ENCODE results near the gene COQ6.

DNA sequence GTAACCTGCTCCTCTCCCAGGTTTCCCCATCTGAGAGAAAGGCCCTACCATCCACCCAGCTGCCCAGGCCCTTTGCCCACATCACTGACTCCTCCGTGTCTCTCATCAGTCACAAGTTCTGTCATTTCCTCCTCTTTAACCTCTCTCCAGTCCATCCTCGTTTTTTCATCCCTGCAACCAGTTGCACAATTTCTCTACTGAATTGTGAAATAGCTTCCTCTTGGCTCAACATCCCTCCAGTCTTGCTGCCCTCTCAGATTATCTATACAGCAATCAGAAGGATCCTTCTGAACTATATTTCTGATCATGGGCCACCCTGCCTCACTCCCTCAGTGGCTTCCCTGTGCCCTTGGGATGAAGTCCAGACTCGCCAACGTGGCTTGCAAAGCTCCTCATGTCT is 7.0 kb upstream of the COQ6 start:
- TF ChIP-seq, protein P1, sequence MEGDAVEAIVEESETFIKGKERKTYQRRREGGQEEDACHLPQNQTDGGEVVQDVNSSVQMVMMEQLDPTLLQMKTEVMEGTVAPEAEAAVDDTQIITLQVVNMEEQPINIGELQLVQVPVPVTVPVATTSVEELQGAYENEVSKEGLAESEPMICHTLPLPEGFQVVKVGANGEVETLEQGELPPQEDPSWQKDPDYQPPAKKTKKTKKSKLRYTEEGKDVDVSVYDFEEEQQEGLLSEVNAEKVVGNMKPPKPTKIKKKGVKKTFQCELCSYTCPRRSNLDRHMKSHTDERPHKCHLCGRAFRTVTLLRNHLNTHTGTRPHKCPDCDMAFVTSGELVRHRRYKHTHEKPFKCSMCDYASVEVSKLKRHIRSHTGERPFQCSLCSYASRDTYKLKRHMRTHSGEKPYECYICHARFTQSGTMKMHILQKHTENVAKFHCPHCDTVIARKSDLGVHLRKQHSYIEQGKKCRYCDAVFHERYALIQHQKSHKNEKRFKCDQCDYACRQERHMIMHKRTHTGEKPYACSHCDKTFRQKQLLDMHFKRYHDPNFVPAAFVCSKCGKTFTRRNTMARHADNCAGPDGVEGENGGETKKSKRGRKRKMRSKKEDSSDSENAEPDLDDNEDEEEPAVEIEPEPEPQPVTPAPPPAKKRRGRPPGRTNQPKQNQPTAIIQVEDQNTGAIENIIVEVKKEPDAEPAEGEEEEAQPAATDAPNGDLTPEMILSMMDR (optimal IDR thresholded peaks at IDR 0.05 in 1 of 3, IDR thresholded peaks at IDR 0.05 in 1 of 3, conservative IDR thresholded peaks at IDR 0.05 in 1 of 3; ENCODE audit: extremely low read depth in 1 of 3, insufficient read depth in 2 of 3, low read length in 3 of 3): no peak
- TF ChIP-seq EZH2 (IDR thresholded peaks at IDR 0.05; ENCODE audit: low read length): no peak

All from keratinocyte (primary cell).